Trophoblast cell (in vitro differentiated cells and primary cell): Measurements from ENCODE around the gene TTLL5.

Experiments
- DNase-seq, 2 donors: peaks; one replicate each; pipeline ENCODE4 v3.0.0-alpha.2; 2016
- H2AFZ ChIP-seq: 2 replicates; pipeline ENCODE4 v1.6.1; 2013; ENCODE audit warnings: low read length, moderate library complexity, mild to moderate bottlenecking; ENCODE audit not compliant: insufficient read depth, poor library complexity
- H2AK5ac ChIP-seq: 2 replicates; pipeline ENCODE4 v1.6.1; 2013; ENCODE audit warnings: mild to moderate bottlenecking, low read length
- H2BK120ac ChIP-seq: 2 replicates; pipeline ENCODE4 v1.6.1; 2013; ENCODE audit warnings: low read length, mild to moderate bottlenecking, moderate library complexity; ENCODE audit not compliant: insufficient read depth, poor library complexity
- H2BK12ac ChIP-seq: 2 replicates; pipeline ENCODE4 v1.6.1; 2013; ENCODE audit warnings: mild to moderate bottlenecking, low read length, moderate library complexity
- H2BK5ac ChIP-seq: 2 replicates; pipeline ENCODE4 v1.6.1; 2013; ENCODE audit warnings: low read length, low read depth, moderate library complexity, mild to moderate bottlenecking; ENCODE audit not compliant: poor library complexity
- H3K14ac ChIP-seq: 2 replicates; pipeline ENCODE4 v1.6.1; 2013; ENCODE audit warnings: mild to moderate bottlenecking, low read length
- H3K18ac ChIP-seq: 2 replicates; pipeline ENCODE4 v1.6.1; 2013; ENCODE audit warnings: mild to moderate bottlenecking, low read length
- H3K23ac ChIP-seq: 2 replicates; pipeline ENCODE4 v1.6.1; 2013; ENCODE audit warnings: low read length
- H3K27ac ChIP-seq: 2 replicates; pipeline ENCODE4 v1.5.1; 2013; ENCODE audit warnings: low read depth, mild to moderate bottlenecking, inconsistent platforms, low read length, moderate library complexity
- H3K27me3 ChIP-seq: 2 replicates; pipeline ENCODE4 v1.6.1; 2013; ENCODE audit warnings: inconsistent platforms, mild to moderate bottlenecking, low read length, moderate library complexity; ENCODE audit not compliant: insufficient read depth
- H3K36me3 ChIP-seq, 2 experiments: 1 replicate in 1 of 2; 2 replicates in 1 of 2; pipeline ENCODE4 v1.6.1; 2013; ENCODE audit warnings: low read length in 2 of 2, mild to moderate bottlenecking in 2 of 2, moderate library complexity in 1 of 2; ENCODE audit not compliant: insufficient read depth in 2 of 2, control insufficient read depth in 1 of 2
- H3K4ac ChIP-seq: 2 replicates; pipeline ENCODE4 v1.6.1; 2013; ENCODE audit warnings: low read depth, mild to moderate bottlenecking, low read length, moderate library complexity
- H3K4me1 ChIP-seq, 2 experiments: 1 replicate in 1 of 2; 2 replicates in 1 of 2; pipeline ENCODE4 v1.6.1; 2013; ENCODE audit warnings: low read length in 2 of 2, mild to moderate bottlenecking in 2 of 2, moderate library complexity in 1 of 2; ENCODE audit not compliant: insufficient read depth in 2 of 2, control insufficient read depth in 1 of 2
- H3K4me2 ChIP-seq: 2 replicates; pipeline ENCODE4 v1.6.1; 2013; ENCODE audit warnings: inconsistent platforms, mild to moderate bottlenecking, low read length, moderate library complexity
- H3K4me3 ChIP-seq: 2 replicates; pipeline ENCODE4 v1.5.1; 2013; ENCODE audit warnings: mild to moderate bottlenecking, low read depth, low read length, inconsistent platforms
- H3K79me1 ChIP-seq: one replicate; pipeline ENCODE4 v1.6.1; 2013; ENCODE audit warnings: low read length
- H3K79me2 ChIP-seq: 2 replicates; pipeline ENCODE4 v1.6.1; 2013; ENCODE audit warnings: low read length, mild to moderate bottlenecking; ENCODE audit not compliant: control insufficient read depth, insufficient read depth, poor library complexity
- H3K9ac ChIP-seq: 2 replicates; pipeline ENCODE4 v1.6.1; 2013; ENCODE audit warnings: mild to moderate bottlenecking, low read length
- H3K9me3 ChIP-seq: 2 replicates; pipeline ENCODE4 v1.6.1; 2013; ENCODE audit warnings: low read depth, mild to moderate bottlenecking, control low read depth, inconsistent platforms, low read length; ENCODE audit not compliant: insufficient read depth
- H4K12ac ChIP-seq: 2 replicates; pipeline ENCODE4 v1.6.1; 2013; ENCODE audit warnings: low read depth, mild to moderate bottlenecking, low read length, moderate library complexity
- H4K8ac ChIP-seq: 2 replicates; pipeline ENCODE4 v1.6.1; 2013; ENCODE audit warnings: low read depth, mild to moderate bottlenecking, low read length, moderate library complexity
- H4K91ac ChIP-seq: one replicate; pipeline ENCODE4 v1.6.1; 2013; ENCODE audit warnings: low read depth, mild to moderate bottlenecking, low read length, moderate library complexity
- WGBS: extraction: QIAGEN DNeasy Blood & Tissue Kit; methylation state at CpG from one replicate; pipeline ENCODE4 v1.1.7; 2013; ENCODE audit warnings: missing lambda C conversion rate; ENCODE audit not compliant: insufficient read length, insufficient coverage; ENCODE audit errors: extremely low coverage; 5-methylcytosine and 5-hydroxymethylcytosine counted together

Gene TTLL5

GRCh38 chr14:75654127-75654732 is 6.8 kb upstream of the TTLL5 start:
- no peak overlapping the region for H3K4ac ChIP-seq
- H3K4me1 ChIP-seq = peaks cover 0 to under 1% of the 10 kb centered on the region in 2 experiments
- no peak overlapping the region for H2BK12ac ChIP-seq
- no peak overlapping the region for H3K27ac ChIP-seq
- H3K79me1 ChIP-seq = no peaks in the 10 kb centered on the region
- no peak overlapping the region for H2BK5ac ChIP-seq
- H3K4me3 ChIP-seq = no peak overlapping the region
- H3K4me2 ChIP-seq = no peak overlapping the region
- peak; percentile 79 to 91 for DNase-seq
- H3K79me2 ChIP-seq = no peaks in the 10 kb centered on the region
- H2BK120ac ChIP-seq = no peak overlapping the region
- WGBS = no CpG with 5 or more reads among the region's 4 CpGs
- H4K12ac ChIP-seq = no peak overlapping the region
- no peak overlapping the region for H3K23ac ChIP-seq
- no peak overlapping the region for H4K91ac ChIP-seq
- no peak overlapping the region for H4K8ac ChIP-seq
- H2AFZ ChIP-seq = no peak overlapping the region
- H3K14ac ChIP-seq = no peak overlapping the region
- H3K9ac ChIP-seq = no peak overlapping the region
- H3K36me3 ChIP-seq = peaks cover 24 to 46% of the 10 kb centered on the region in 2 experiments
- no peaks in the 10 kb centered on the region for H3K27me3 ChIP-seq
- H3K9me3 ChIP-seq = no peaks in the 10 kb centered on the region
- no peak overlapping the region for H3K18ac ChIP-seq
- H2AK5ac ChIP-seq = no peak overlapping the region

GRCh38 chr14:75655235-75655634 is 5.8 kb upstream of the TTLL5 start:
- Histone ChIP-seq H3K4ac (no peak overlapping the region), H3K27ac (no peak overlapping the region), H4K8ac (no peak overlapping the region), H3K27me3 (no peaks in the 10 kb centered on the region), H3K14ac (no peak overlapping the region), H4K12ac (no peak overlapping the region), H3K4me2 (no peak overlapping the region), H3K23ac (no peak overlapping the region), H3K4me1 (peaks cover 0 to 6% of the 10 kb centered on the region in 2 experiments), H3K18ac (no peak overlapping the region), H3K79me2 (no peaks in the 10 kb centered on the region), H4K91ac (no peak overlapping the region), H2BK12ac (no peak overlapping the region), H2AK5ac (no peak overlapping the region), H3K79me1 (no peaks in the 10 kb centered on the region), H3K4me3 (no peak overlapping the region), H2BK120ac (no peak overlapping the region), H2BK5ac (no peak overlapping the region), H3K9ac (no peak overlapping the region), H3K9me3 (no peaks in the 10 kb centered on the region), H2AFZ (no peak overlapping the region), H3K36me3 (peaks cover 21 to 40% of the 10 kb centered on the region in 2 experiments)
- DNase-seq = no peak
- WGBS = no CpG with 5 or more reads among the region's 1 CpG

- no peak overlapping the region for H2BK5ac ChIP-seq
- no CpG with 5 or more reads among the region's 4 CpGs for WGBS
- no peak overlapping the region for H4K8ac ChIP-seq
- H3K79me1 ChIP-seq = peaks cover 6% of the 10 kb centered on the region
- peaks cover 11 to 24% of the 10 kb centered on the region in 2 experiments for H3K36me3 ChIP-seq
- no peak overlapping the region for H3K23ac ChIP-seq
- no peak overlapping the region for H3K27ac ChIP-seq
- no peak overlapping the region for H3K4me3 ChIP-seq
- H3K14ac ChIP-seq = no peak overlapping the region
- no peak overlapping the region for H3K4me2 ChIP-seq
- no peak overlapping the region for H3K4ac ChIP-seq
- H3K27me3 ChIP-seq = no peaks in the 10 kb centered on the region
- H2AFZ ChIP-seq = no peak overlapping the region
- DNase-seq = no peak
- H2AK5ac ChIP-seq = no peak overlapping the region
- peaks cover 6% of the 10 kb centered on the region for H3K79me2 ChIP-seq
- no peak overlapping the region for H2BK120ac ChIP-seq
- H3K18ac ChIP-seq = no peak overlapping the region
- no peak overlapping the region for H4K91ac ChIP-seq
- H3K4me1 ChIP-seq = peaks cover 0 to 6% of the 10 kb centered on the region in 2 experiments
- no peaks in the 10 kb centered on the region for H3K9me3 ChIP-seq
- H3K9ac ChIP-seq = no peak overlapping the region
- H4K12ac ChIP-seq = no peak overlapping the region
- H2BK12ac ChIP-seq = no peak overlapping the region
Observed at GRCh38 chr14:75657331-75657730, 3.7 kb upstream of the TTLL5 start.

- no peak overlapping the region for H3K4me2 ChIP-seq
- no peak overlapping the region for H3K27ac ChIP-seq
- no peak overlapping the region for H3K4me3 ChIP-seq
- whole genome bisulfite sequencing = 100% methylated on average over 1 of the region's 2 CpGs
- peaks cover 6% of the 10 kb centered on the region for H3K79me2 ChIP-seq
- no peak overlapping the region for H4K91ac ChIP-seq
- H3K79me1 ChIP-seq = peaks cover 6% of the 10 kb centered on the region
- no peaks in the 10 kb centered on the region for H3K9me3 ChIP-seq
- H2BK120ac ChIP-seq = no peak overlapping the region
- H3K9ac ChIP-seq = no peak overlapping the region
- H3K4ac ChIP-seq = no peak overlapping the region
- no peak overlapping the region for H2AK5ac ChIP-seq
- no peak overlapping the region for H3K23ac ChIP-seq
- H3K27me3 ChIP-seq = no peaks in the 10 kb centered on the region
- H3K36me3 ChIP-seq = peaks cover 10 to 24% of the 10 kb centered on the region in 2 experiments
- H2AFZ ChIP-seq = no peak overlapping the region
- no peak overlapping the region for H2BK12ac ChIP-seq
- H4K12ac ChIP-seq = no peak overlapping the region
- no peak for DNase-seq
- H3K4me1 ChIP-seq = peaks cover 0 to 6% of the 10 kb centered on the region in 2 experiments
- H4K8ac ChIP-seq = no peak overlapping the region
- no peak overlapping the region for H2BK5ac ChIP-seq
- H3K14ac ChIP-seq = no peak overlapping the region
- H3K18ac ChIP-seq = no peak overlapping the region
Observed at GRCh38 chr14:75658957-75659356, 2.1 kb upstream of the TTLL5 start.
